NCI-H1417 (cell line): Measurements from ENCODE around the gene ADORA2A.
A peak's percentile ranks its signal among the peaks of the same experiment; 100 is the strongest.

Source experiments
- DNase-seq, 3 experiments: peaks; one replicate each; lab custom pipeline; 2025; lab: John Stamatoyannopoulos, UW

The ADORA2A gene

DNA sequence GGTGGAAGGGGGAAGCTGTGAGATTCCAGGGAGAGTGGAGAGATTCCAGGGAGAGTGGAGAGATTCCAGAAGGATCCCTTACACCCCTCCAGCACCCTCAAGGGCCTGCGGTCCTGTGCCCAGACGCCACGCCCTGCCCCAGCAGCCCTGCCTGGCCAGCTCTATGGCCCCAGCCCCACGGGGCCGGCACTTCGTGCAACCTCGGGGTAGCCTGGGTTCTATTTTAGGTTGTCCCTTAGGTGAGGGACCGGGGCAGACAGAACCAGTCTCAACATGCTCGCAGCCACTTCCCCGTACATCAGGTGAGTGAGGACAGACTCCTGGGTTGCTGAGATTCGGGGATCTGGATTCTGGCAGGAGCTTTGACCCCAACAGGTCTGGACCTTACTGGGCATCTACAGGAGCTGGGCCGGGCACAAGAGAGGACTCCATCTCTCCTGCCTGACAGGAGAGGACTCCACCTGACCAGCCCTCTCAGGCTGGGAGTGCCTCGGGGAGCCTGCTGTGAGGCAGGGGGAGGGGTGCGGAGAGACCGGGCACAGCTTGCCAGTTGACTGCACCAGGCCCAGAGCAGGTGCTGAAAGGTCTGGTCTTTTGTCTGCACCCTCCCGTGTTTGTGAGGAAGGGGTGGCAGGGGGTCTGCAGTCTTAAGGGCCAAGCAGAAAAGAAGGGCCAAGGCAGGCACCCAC lies 8.5 kb upstream of the ADORA2A start:
- DNase-seq = peak in 2 of 3 experiments; percentile 42 to 66

GRCh38 chr22:24419475-24419850 lies 7.9 kb upstream of the ADORA2A start:
- peak in 1 of 3 experiments; percentile 42 for DNase-seq

- DNase-seq = peak in 2 of 3 experiments; percentile 41 to 65
These were observed 7.1 kb upstream of the ADORA2A start for GRCh38 chr22:24420072-24420976.

GRCh38 chr22:24420977-24421343 lies 6.4 kb upstream of the ADORA2A start:
- no peak for DNase-seq

- peak in 1 of 3 experiments; percentile 3 for DNase-seq
These were observed 5.9 kb upstream of the ADORA2A start for GRCh38 chr22:24421428-24421931.

GRCh38 chr22:24422102-24422665 lies 5.2 kb upstream of the ADORA2A start:
- DNase-seq = no peak

- no peak for DNase-seq
These were observed 3.8 kb upstream of the ADORA2A start for GRCh38 chr22:24423519-24424000.

GRCh38 chr22:24424001-24424900 lies 3.1 kb upstream of the ADORA2A start:
- no peak for DNase-seq

GRCh38 chr22:24424901-24425775 lies 2.3 kb upstream of the ADORA2A start:
- DNase-seq = no peak

- DNase-seq = no peak
These were observed 963 bp upstream of the ADORA2A start for GRCh38 chr22:24426436-24426835.

DNA sequence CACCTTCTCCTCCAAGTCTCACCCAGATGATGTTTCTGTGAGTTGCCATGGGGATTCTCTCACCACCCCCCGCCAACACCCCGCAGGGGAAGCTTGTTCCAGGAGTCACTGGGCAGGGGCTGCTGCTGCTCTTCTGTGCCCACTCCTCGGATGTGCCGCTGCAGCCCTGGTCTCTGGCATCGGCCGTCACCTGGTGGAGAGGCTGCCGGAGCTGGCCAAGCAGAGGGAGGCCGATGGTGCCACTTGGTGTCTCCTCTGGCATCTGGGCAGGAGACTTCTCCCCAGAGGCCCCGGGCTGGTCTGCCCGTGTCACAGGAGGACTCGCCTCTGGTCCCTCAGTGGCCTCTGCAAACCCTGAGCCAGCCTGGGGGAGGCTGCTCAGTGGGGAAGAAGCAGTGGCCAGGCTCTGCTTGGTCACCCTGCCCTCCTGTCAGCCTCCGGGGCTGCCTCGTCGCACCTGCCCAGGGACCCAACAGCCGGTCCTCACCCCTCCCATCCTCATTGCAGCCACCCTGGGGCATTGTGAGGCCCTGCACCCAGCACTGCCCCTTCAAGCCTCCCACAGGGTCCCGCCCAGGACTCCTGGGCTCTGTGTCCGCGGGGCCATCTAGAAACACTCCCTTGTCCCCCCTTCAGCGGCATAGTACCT lies 424 bp upstream of the ADORA2A start:
- DNase-seq = no peak

DNA sequence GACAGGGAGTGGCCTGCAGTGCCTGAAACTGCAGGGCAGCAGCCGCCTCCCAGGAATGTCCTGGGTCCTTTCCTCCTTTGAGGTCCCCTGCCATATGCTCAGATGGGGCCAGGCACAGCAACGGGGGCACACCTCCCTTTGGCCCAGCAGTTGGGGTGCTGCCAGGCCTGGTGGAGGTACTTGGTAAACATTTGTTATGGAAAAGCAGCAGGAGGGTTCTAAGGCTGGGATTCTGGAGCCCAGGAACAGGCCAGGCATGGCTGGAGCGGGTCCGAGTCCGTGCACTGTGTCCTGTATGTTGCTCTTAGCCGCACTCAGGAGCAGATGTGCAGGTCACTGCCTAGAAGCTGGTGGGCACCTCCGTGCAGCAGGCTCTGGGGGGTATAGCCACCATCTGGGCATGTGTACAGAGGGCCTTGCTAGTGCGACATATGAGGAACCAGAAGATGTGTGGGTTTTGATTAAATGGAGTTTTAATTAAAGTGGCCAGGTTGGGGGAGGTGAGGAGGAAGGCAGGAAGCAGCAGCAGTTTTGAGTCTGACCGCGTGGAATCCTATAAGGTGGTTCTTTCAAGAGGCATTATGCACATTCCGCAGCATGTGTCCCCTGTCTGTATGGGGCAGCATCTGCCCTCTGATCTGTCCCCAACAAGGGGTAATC lies 1.5 kb downstream of the ADORA2A start:
- no peak for DNase-seq

- peak in 1 of 3 experiments; percentile 14 for DNase-seq
These were observed 2.3 kb downstream of the ADORA2A start for GRCh38 chr22:24429411-24430365.

DNA sequence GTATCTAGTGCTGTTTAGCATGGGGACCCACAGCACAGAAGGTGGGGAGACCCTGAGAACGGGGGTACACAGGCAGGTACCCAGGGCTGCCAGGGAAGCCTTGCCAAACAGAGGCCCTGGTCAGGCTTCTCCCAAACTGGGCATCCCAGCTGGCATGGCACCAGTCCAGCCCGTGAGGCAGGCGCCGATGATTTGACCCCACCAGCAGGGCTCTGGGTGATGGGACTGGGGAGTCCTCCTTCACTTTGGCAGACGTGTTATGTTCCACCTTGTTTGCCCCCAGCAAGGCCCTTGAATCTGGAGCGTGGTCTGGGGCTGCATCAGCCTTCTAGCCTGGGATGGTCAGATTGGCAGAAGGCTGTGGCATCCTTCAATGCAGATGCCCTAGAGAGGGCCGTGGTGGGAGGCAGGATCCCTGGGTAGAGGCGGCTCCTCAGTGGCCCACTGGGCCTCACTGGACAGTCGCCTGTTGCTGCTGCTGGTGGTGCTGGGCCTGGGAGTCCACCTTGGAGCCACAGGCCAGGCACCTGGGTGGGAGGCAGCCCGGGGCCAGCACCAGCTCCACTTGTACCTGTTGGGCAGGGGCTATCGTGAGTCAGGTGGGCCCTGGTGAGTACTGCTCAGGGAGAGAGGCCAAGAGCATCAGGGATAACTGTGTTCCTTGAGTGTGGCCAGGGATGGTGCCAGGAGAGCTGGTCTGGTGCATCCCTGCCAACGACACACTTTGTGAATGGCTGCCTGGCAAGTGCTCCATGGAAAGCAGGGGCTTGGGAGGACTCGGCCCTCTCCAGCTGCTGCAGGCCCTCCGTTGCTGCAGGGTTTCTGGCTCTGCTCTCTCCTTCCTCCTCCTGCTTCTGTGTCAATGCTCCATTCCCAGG lies 3.3 kb downstream of the ADORA2A start:
- DNase-seq = no peak

DNA sequence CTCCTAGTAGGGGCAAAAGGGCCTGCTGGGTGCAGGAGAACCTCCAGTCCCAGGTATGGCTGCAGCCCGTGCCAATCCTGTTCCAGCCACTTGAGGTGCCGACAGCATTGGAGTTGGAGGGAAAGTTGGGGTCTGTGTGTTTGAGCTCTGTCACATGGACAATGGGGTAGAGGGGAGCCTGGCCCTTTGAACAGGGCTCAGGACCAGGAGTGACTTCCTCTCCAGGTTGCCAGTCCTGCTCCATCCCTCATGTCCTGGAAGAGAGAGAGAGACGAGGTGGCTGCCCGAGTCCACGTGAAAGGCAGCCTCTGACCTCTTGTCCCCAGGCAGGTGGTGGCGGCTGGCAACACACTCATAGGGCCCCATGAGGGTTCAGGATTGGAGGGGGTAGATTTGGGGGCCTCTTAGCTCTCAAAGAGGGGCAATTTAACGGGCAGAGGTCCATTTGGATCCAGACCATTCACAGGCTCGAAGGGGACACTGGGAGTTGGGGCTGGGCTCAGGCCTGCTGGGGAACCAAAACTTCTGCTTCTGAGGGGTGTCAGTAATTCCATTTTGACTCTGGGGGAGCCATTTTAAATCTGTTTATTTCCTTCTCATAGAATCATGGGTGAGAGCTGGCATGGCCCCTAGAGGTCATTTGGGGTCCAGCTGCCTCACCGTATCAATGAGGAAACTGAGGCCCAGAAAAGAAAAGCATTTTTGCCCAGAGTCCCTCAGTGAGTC lies 4.1 kb downstream of the ADORA2A start:
- no peak for DNase-seq

GRCh38 chr22:24432059-24432853 lies 4.9 kb downstream of the ADORA2A start:
- no peak for DNase-seq
